Retinal pigment epithelial cell (primary cell): ENCODE results near the gene CPEB3.

Experiments used
- DNase-seq: peaks from one replicate; pipeline ENCODE4 v3.0.0-alpha.2; 2010; ENCODE audit warnings: low read depth
- H3K4me3 ChIP-seq: 2 replicates; pipeline ENCODE4 v1.5.1; 2011; ENCODE audit warnings: mild to moderate bottlenecking, low read length, control low read depth, moderate library complexity
- TF ChIP-seq, protein P1 (sequence below): conservative IDR thresholded peaks from 2 replicates; pipeline ENCODE4 v1.5.1; 2011; ENCODE audit warnings: low read depth, low read length, control low read depth, inconsistent platforms

The CPEB3 gene

DNA sequence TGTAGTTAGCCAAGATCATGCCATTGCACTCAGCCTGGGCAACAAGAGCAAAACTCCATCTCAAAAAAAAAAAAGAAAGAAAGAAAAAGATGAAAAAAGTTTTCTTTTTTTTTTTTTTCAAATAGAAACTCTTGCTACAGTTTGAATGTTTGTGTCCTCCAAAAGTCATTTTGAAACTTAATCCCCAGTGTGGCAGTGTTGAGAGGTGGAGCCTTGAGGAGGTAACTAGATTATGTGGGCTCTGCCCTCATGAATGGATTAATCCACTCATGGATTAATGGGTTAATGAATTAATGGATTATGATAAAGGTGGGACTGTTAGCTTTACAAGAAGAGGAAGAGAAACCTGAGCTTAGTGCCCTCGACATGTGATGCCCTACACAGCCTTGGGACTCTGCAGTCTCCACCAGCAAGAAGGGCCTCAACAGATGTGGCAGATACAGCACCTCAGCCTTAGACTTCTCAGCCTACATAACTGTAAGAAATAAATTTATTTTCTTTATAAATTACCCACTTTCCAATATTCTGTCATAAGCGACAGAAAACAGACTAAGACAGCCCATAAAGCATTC lies 25.1 kb downstream of the CPEB3 start:
- H3K4me3 ChIP-seq, result no peak overlapping the region
- TF ChIP-seq, protein P1, sequence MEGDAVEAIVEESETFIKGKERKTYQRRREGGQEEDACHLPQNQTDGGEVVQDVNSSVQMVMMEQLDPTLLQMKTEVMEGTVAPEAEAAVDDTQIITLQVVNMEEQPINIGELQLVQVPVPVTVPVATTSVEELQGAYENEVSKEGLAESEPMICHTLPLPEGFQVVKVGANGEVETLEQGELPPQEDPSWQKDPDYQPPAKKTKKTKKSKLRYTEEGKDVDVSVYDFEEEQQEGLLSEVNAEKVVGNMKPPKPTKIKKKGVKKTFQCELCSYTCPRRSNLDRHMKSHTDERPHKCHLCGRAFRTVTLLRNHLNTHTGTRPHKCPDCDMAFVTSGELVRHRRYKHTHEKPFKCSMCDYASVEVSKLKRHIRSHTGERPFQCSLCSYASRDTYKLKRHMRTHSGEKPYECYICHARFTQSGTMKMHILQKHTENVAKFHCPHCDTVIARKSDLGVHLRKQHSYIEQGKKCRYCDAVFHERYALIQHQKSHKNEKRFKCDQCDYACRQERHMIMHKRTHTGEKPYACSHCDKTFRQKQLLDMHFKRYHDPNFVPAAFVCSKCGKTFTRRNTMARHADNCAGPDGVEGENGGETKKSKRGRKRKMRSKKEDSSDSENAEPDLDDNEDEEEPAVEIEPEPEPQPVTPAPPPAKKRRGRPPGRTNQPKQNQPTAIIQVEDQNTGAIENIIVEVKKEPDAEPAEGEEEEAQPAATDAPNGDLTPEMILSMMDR, result no peak
- DNase-seq, result no peak

DNA sequence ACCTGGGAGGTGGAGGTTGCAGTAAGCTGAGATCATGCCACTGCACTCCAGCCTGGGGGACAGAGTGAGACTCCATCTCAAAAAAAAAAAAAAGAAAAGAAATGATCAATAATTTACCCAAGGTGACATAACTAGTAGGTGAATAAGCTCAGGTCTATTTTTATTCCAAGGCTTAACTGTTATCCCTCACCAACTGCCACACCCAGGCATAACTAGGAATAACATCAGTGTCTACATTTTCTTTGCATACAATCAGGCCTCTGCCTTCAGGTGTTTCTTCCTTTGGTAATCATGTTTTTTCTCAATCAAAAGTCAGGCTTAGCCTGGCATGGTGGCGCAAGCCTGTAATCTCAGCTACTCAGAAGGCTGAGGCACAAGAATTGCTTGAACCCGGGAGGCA lies 26.6 kb downstream of the CPEB3 start:
- no peak for DNase-seq
- H3K4me3 ChIP-seq, result no peak overlapping the region
- TF ChIP-seq, protein P1, result no peak

DNA sequence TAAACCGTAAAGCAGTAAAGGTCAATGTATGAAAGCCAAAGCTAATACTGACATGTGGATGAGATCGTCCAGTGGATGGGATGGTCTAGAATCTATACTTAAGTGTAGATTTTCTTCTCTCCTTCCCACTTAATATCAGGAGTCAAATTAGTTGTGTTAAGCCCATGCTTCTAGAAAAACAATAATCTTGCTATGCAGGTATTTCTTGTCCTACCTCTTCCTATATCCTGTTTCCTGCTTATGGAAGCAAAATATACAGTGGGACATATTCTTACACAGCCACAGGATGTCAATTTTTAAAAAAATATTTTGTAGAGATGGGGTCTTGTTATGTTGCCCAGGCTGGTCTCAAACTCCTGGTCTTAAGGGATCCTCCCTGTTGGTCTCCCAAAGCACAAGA lies 27.5 kb downstream of the CPEB3 start:
- TF ChIP-seq, protein P1, result no peak
- no peak overlapping the region for H3K4me3 ChIP-seq
- DNase-seq, result no peak

DNA sequence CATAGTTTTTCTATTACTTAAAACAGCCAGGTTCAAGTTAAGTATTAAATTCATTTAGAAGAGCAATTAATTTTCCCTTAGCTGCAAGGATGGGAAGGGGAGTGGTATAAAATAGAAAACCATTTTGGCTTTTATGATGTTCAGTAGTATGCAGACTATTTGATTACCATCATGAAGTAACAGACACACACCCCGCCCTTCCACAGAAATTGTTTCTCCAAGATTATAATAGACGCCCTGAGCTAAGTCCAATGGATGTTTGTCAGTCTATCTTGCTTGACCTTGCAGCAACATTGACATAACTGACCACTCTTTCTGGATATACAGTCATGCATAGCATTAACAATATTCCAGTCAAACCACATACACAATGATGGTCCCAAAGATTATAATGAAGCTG lies 42.3 kb downstream of the CPEB3 start:
- no peak for DNase-seq
- H3K4me3 ChIP-seq, result no peak overlapping the region
- TF ChIP-seq, protein P1, result no peak

DNA sequence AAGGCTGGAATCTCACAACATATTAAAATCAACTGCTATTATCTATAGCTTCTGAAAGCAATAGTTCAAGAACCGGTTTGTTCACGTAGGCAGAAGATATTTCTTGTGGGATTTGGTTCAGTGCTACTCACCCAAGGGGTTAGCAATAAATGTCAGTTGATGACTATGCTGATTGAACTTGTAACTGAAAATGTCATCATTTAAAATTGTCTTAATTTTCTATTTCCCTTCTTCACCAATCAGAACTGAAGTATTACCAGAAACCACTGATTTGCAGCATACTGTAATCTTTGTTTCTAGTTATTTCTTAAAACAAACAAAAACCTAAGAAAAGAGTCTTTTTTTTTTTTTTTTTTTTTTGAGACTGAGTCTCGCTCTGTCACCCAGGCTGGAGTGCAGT lies 46.1 kb downstream of the CPEB3 start:
- DNase-seq, result no peak
- no peak overlapping the region for H3K4me3 ChIP-seq
- TF ChIP-seq, protein P1, result no peak

DNA sequence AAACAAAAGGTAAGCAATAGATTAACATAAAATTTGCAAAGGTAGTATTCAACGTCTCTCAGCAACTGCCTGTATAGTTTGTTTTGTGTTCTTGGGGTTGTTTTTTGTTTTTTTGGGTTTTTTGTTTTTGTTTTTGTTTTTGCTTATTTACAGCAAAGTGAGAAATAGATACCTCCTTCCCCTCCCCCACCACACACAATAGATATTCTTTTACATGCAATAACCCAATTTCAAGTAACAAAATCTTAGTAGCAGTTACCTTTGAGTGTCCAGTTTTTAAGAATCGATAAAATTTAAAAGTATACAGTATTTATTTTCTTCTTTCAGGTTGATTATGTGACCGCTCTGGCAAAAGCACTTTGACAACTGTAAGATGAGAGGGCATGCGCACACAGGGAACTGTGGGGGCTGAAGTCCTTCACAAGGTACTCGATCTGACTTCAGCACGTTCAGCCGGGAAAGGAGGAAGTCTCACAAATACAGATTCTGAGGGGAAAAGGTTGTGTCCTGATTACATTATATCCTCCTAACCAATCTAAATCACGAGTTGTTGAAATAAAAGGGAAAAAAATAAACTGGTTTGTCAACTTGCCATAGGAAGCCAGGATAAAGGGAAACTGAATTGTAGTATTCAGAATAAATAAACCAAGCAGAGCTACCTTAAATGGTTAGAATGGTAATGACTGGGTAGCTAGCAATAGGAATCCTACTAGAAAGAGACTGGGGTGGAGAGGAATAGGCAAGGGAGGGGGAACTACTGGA lies 47.8 kb downstream of the CPEB3 start:
- TF ChIP-seq, protein P1, result no peak
- peak overlapping the region; percentile 47 for H3K4me3 ChIP-seq
- DNase-seq, result no peak

DNA sequence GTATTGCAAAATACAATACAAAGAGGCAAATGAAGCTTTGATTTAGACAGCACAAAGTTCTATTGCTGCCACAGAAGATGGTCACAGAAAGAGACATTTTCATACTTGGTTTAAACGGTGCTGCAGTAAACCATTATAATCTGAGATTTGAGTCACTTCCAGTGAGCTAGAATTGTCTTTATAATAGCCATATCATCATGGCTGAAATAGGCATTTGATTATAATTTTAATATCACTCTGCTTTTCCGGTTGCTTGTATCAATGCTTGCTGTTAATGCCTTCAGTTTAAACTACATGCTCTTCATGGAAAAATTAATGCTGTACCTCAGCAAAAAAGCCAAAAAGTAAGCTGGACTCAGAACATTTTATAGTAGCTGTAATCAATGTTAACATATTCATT lies 48.5 kb downstream of the CPEB3 start:
- TF ChIP-seq, protein P1, result no peak
- no peak for DNase-seq

More for the DNA sequence above, 48.5 kb downstream of the CPEB3 start:
- H3K4me3 ChIP-seq, result no peak overlapping the region
